ENCODE results near the gene HTT-AS. TPM values are rescaled to one million over a fixed set of nuclear protein-coding genes. Genes with fewer than 3 reads are reported as not detected.

Gene HTT-AS
- total and polyA plus RNA-seq, 3 donors from 2014 or later: not detected

DNA sequence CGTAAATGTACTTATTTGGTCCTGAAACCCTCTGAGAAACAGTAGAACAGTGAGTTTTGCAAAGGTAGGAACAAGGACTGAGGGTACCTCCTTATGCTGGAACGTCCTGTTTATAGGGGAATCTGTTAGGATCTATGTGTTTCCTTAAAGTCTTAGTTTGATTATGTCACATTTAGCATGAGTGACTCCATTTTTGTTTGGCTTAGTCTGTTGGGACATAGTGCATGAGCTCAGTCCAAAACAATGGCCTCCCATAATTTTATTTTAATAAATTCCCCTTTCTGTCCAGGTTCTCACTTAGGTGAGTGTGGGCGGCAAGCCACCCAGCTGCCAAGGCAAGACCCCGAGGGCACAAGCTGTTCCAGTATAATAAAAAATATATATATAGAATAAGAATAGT is 27.7 kb downstream of the HTT-AS start:
- no peak overlapping the region for H3K27ac ChIP-seq
- no peaks in the 10 kb centered on the region for H3K27me3 ChIP-seq
- TF ChIP-seq, protein P1, sequence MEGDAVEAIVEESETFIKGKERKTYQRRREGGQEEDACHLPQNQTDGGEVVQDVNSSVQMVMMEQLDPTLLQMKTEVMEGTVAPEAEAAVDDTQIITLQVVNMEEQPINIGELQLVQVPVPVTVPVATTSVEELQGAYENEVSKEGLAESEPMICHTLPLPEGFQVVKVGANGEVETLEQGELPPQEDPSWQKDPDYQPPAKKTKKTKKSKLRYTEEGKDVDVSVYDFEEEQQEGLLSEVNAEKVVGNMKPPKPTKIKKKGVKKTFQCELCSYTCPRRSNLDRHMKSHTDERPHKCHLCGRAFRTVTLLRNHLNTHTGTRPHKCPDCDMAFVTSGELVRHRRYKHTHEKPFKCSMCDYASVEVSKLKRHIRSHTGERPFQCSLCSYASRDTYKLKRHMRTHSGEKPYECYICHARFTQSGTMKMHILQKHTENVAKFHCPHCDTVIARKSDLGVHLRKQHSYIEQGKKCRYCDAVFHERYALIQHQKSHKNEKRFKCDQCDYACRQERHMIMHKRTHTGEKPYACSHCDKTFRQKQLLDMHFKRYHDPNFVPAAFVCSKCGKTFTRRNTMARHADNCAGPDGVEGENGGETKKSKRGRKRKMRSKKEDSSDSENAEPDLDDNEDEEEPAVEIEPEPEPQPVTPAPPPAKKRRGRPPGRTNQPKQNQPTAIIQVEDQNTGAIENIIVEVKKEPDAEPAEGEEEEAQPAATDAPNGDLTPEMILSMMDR (IDR thresholded peaks at IDR 0.05): no peak
- TF ChIP-seq POLR2A (IDR thresholded peaks at IDR 0.05): no peak
- intact Hi-C loops (cut with DNase I; ENCODE audit: low total_unique reads): loop anchor here (10.0 kb wide), 1 partner anchor 282 kb away; no protein-coding TSS in a partner anchor
- peaks cover 5% of the 10 kb centered on the region for H3K4me1 ChIP-seq
- WGBS, 2 donors: 83 to 90% methylated on average over 4 of the region's 4 CpGs
- DNase-seq: no peak
- no peaks in the 10 kb centered on the region for H3K36me3 ChIP-seq (ENCODE audit: low read depth, missing control alignments)
- H3K9me3 ChIP-seq: no peaks in the 10 kb centered on the region
- no peak overlapping the region for H3K4me3 ChIP-seq

DNA sequence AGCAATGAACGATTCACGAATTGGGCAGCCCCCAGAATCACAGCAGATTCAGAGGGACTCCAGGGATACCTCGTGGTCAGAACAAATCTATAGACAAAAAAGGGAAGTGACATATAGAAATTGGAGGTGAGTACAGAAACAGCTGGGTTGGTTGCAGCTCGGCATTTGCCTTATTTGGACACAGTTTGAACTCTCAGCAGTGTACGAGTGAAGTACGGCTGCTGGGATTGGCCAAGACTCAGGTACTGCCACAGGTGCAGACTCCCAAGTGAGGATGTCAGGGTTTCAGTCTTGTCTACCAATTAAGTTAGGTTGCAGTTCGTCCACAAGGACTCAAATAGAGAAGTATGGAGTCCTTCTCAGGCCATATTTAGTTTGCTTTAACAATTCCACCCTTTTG is 28.2 kb downstream of the HTT-AS start:
- no peak for DNase-seq
- no peak for TF ChIP-seq POLR2A (IDR thresholded peaks at IDR 0.05)
- TF ChIP-seq, protein P1 (IDR thresholded peaks at IDR 0.05): no peak
- no peaks in the 10 kb centered on the region for H3K36me3 ChIP-seq (ENCODE audit: low read depth, missing control alignments)
- no peaks in the 10 kb centered on the region for H3K27me3 ChIP-seq
- H3K4me1 ChIP-seq: peaks cover 5% of the 10 kb centered on the region
- H3K27ac ChIP-seq: no peak overlapping the region
- 85 to 89% methylated on average over 7 of the region's 7 CpGs for WGBS, 2 donors
- intact Hi-C loops (cut with DNase I; ENCODE audit: low total_unique reads): loop anchor here (10.0 kb wide), 1 partner anchor 281 kb away; no protein-coding TSS in a partner anchor
- no peaks in the 10 kb centered on the region for H3K9me3 ChIP-seq
- no peak overlapping the region for H3K4me3 ChIP-seq

DNA sequence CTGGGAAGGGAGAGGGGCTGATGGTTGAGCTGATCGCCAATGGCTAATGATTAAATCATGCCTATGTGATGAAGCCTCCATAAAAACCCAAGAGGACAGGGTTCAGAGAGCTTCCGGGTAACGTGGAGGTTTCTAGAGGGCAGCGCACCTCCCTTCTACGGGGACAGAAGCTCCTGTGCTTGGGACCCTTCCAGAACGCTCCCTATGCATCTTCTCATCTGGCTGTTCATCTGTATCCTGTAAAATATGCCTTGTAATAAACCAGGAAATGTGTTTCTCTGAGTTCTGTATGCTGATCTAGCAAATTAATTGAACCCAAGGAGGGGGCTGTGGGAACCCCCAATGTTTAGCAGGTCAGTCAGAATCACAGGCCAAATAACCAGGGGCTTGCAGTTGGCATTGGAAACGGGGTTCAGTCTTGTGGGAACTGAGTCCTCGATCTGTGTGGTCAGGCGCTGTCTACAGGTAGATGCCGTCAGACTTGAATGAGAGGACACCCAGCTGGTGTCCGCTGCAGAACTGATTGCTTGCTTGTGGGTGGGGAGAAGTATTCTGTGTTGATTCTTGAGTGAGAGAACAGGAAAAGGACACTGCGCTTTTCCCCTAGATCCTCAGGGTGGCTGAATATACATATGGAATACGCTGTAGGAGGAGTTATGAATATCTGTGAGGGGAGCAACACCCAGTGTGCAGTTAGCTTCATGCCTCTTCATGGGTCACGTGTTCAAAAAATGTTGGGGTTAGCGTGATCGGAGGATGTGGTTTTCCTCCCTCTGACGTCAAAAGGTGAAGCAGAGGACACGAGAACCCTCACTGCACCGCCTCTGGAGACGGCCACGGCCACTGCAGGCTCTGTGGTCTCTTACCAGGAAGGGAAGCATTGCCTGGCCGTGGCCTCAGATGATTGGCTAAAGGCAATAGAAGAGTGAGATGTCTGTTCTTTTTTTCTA is 29.2 kb downstream of the HTT-AS start:
- no peak for TF ChIP-seq POLR2A (IDR thresholded peaks at IDR 0.05)
- TF ChIP-seq, protein P1 (IDR thresholded peaks at IDR 0.05): no peak
- no peaks in the 10 kb centered on the region for H3K9me3 ChIP-seq
- no peak overlapping the region for H3K27ac ChIP-seq
- H3K36me3 ChIP-seq (ENCODE audit: low read depth, missing control alignments): no peaks in the 10 kb centered on the region
- H3K4me3 ChIP-seq: no peak overlapping the region
- intact Hi-C loops (cut with DNase I; ENCODE audit: low total_unique reads): loop anchor here (10.0 kb wide), 1 partner anchor 280 kb away; no protein-coding TSS in a partner anchor
- no peak for DNase-seq
- no peaks in the 10 kb centered on the region for H3K27me3 ChIP-seq
- WGBS, 2 donors: 84 to 90% methylated on average over 22 of the region's 22 CpGs
- peaks cover 5% of the 10 kb centered on the region for H3K4me1 ChIP-seq

DNA sequence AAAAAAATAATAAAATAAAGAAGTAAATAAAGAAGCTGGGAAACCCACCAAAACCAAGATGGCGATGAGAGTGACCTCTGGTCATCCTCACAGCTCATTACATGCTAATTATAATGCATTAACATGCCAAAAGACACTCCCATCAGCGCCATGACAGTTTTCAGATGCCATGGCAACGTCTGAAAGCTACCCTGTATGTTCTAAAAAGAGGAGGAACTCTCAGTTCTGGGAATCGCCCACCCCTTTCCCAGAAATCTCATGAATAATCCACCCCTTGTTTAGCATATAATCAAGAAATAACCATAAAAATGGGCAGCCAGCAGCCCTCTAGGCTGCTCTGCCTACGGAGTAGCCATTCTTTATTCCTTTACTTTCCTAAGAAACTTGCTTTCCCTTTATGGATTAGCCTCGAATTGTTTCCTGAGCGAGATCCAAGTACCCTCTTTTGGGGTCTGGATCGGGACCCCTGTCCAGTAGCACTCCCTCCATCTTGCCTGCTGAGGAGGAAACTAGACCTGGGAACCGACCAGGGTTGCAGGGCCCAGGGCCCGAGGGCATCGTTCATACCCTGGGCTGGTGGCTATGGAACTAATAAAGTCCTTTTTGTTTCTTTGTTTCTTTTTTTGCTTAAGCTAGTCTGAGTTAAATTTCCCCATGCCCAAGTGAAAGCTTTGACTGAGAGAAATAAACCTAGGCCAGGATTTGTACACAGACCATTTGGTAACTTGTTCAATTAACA is 30.9 kb downstream of the HTT-AS start:
- no peaks in the 10 kb centered on the region for H3K9me3 ChIP-seq
- no peak for DNase-seq
- 84 to 88% methylated on average over 11 of the region's 11 CpGs for WGBS, 2 donors
- TF ChIP-seq POLR2A (IDR thresholded peaks at IDR 0.05): no peak
- TF ChIP-seq, protein P1 (IDR thresholded peaks at IDR 0.05): no peak
- H3K4me1 ChIP-seq: peaks cover 5% of the 10 kb centered on the region
- no peak overlapping the region for H3K4me3 ChIP-seq
- H3K27me3 ChIP-seq: no peaks in the 10 kb centered on the region
- no peaks in the 10 kb centered on the region for H3K36me3 ChIP-seq (ENCODE audit: low read depth, missing control alignments)
- intact Hi-C loops (cut with DNase I; ENCODE audit: low total_unique reads): loop anchor here (10.0 kb wide), 1 partner anchor 279 kb away; no protein-coding TSS in a partner anchor
- no peak overlapping the region for H3K27ac ChIP-seq
